ENCODE measurements around the gene SYNE1. TPM values are rescaled to one million over a fixed set of nuclear protein-coding genes. Genes with fewer than 3 reads are reported as not detected.
"Not testable (repeated sequence)": the region's sequence is repeated elsewhere in the genome, so short reads cannot be mapped to it uniquely, and the experiment has no call there.

Gene SYNE1
- total RNA-seq, 1 donor from 2014 or later: 14.2 TPM

GRCh38 chr6:152161501-152161900 lies 475.7 kb downstream of the SYNE1 start:
- no peak overlapping the region for H3K4me3 Mint-ChIP-seq (ENCODE audit: low read depth)
- H3K9me3 Mint-ChIP-seq: no peaks in the 10 kb centered on the region
- H3K27ac Mint-ChIP-seq: no peak overlapping the region
- DNase-seq (ENCODE audit: low spot score): no peak
- H3K36me3 Mint-ChIP-seq (ENCODE audit: low read depth): peaks cover 44% of the 10 kb centered on the region
- H3K27me3 Mint-ChIP-seq (ENCODE audit: low read depth): no peaks in the 10 kb centered on the region
- intact Hi-C loops (cut with micrococcal nuclease): no loop called here
- peaks cover 16% of the 10 kb centered on the region for H3K4me1 Mint-ChIP-seq (ENCODE audit: low read depth)

GRCh38 chr6:152160346-152160745 lies 476.8 kb downstream of the SYNE1 start:
- Mint-ChIP-seq H3K27ac (no peak overlapping the region), H3K36me3 (ENCODE audit: low read depth) (peaks cover 46% of the 10 kb centered on the region), H3K27me3 (ENCODE audit: low read depth) (no peaks in the 10 kb centered on the region), H3K4me1 (ENCODE audit: low read depth) (peaks cover 16% of the 10 kb centered on the region), H3K9me3 (no peaks in the 10 kb centered on the region), H3K4me3 (ENCODE audit: low read depth) (no peak overlapping the region)
- DNase-seq (ENCODE audit: low spot score): no peak
- intact Hi-C loops (cut with micrococcal nuclease): no loop called here

GRCh38 chr6:152155792-152156191 lies 481.4 kb downstream of the SYNE1 start:
- DNase-seq (ENCODE audit: low spot score): no peak
- intact Hi-C loops (cut with micrococcal nuclease): no loop called here
- peaks cover 58% of the 10 kb centered on the region for H3K36me3 Mint-ChIP-seq (ENCODE audit: low read depth)
- H3K4me3 Mint-ChIP-seq (ENCODE audit: low read depth): no peak overlapping the region
- H3K27me3 Mint-ChIP-seq (ENCODE audit: low read depth): no peaks in the 10 kb centered on the region
- H3K9me3 Mint-ChIP-seq: no peaks in the 10 kb centered on the region
- H3K27ac Mint-ChIP-seq: no peak overlapping the region
- peaks cover 4% of the 10 kb centered on the region for H3K4me1 Mint-ChIP-seq (ENCODE audit: low read depth)

GRCh38 chr6:152154559-152155356 lies 482.4 kb downstream of the SYNE1 start:
- H3K36me3 Mint-ChIP-seq (ENCODE audit: low read depth): peaks cover 61% of the 10 kb centered on the region
- H3K27ac Mint-ChIP-seq: no peak overlapping the region
- no peaks in the 10 kb centered on the region for H3K4me1 Mint-ChIP-seq (ENCODE audit: low read depth)
- H3K4me3 Mint-ChIP-seq (ENCODE audit: low read depth): no peak overlapping the region
- no peaks in the 10 kb centered on the region for H3K27me3 Mint-ChIP-seq (ENCODE audit: low read depth)
- DNase-seq (ENCODE audit: low spot score): no peak
- intact Hi-C loops (cut with micrococcal nuclease): no loop called here
- no peaks in the 10 kb centered on the region for H3K9me3 Mint-ChIP-seq

GRCh38 chr6:152151920-152152319 lies 485.2 kb downstream of the SYNE1 start:
- intact Hi-C loops (cut with micrococcal nuclease): no loop called here
- DNase-seq (ENCODE audit: low spot score): no peak
- H3K27ac Mint-ChIP-seq: no peak overlapping the region
- peaks cover 72% of the 10 kb centered on the region for H3K36me3 Mint-ChIP-seq (ENCODE audit: low read depth)
- H3K27me3 Mint-ChIP-seq (ENCODE audit: low read depth): no peaks in the 10 kb centered on the region
- H3K4me1 Mint-ChIP-seq (ENCODE audit: low read depth): peaks cover 2% of the 10 kb centered on the region
- no peak overlapping the region for H3K4me3 Mint-ChIP-seq (ENCODE audit: low read depth)
- H3K9me3 Mint-ChIP-seq: no peaks in the 10 kb centered on the region

- DNase-seq (ENCODE audit: low spot score): no peak
- H3K9me3 Mint-ChIP-seq: no peaks in the 10 kb centered on the region
- peaks cover 68% of the 10 kb centered on the region for H3K36me3 Mint-ChIP-seq (ENCODE audit: low read depth)
- intact Hi-C loops (cut with micrococcal nuclease): no loop called here
- no peak overlapping the region for H3K4me3 Mint-ChIP-seq (ENCODE audit: low read depth)
- H3K27me3 Mint-ChIP-seq (ENCODE audit: low read depth): no peaks in the 10 kb centered on the region
- H3K4me1 Mint-ChIP-seq (ENCODE audit: low read depth): peaks cover 2% of the 10 kb centered on the region
- H3K27ac Mint-ChIP-seq: no peak overlapping the region
These were observed 487.0 kb downstream of the SYNE1 start for GRCh38 chr6:152150196-152150595.

- no peaks in the 10 kb centered on the region for H3K9me3 Mint-ChIP-seq
- H3K27ac Mint-ChIP-seq: no peak overlapping the region
- peaks cover 2% of the 10 kb centered on the region for H3K4me1 Mint-ChIP-seq (ENCODE audit: low read depth)
- peaks cover 65% of the 10 kb centered on the region for H3K36me3 Mint-ChIP-seq (ENCODE audit: low read depth)
- intact Hi-C loops (cut with micrococcal nuclease): no loop called here
- DNase-seq (ENCODE audit: low spot score): no peak
- no peaks in the 10 kb centered on the region for H3K27me3 Mint-ChIP-seq (ENCODE audit: low read depth)
- no peak overlapping the region for H3K4me3 Mint-ChIP-seq (ENCODE audit: low read depth)
These were observed 488.8 kb downstream of the SYNE1 start for GRCh38 chr6:152148412-152148811.

- Mint-ChIP-seq H3K9me3 (no peaks in the 10 kb centered on the region), H3K27ac (no peak overlapping the region)
These were observed 489.9 kb downstream of the SYNE1 start for GRCh38 chr6:152147269-152147668.

GRCh38 chr6:152146385-152146784 lies 490.8 kb downstream of the SYNE1 start:
- peaks cover 48% of the 10 kb centered on the region for H3K36me3 Mint-ChIP-seq (ENCODE audit: low read depth)
- H3K4me3 Mint-ChIP-seq (ENCODE audit: low read depth): no peak overlapping the region
- no peaks in the 10 kb centered on the region for H3K27me3 Mint-ChIP-seq (ENCODE audit: low read depth)
- intact Hi-C loops (cut with micrococcal nuclease): no loop called here
- H3K4me1 Mint-ChIP-seq (ENCODE audit: low read depth): peaks cover 2% of the 10 kb centered on the region
- DNase-seq (ENCODE audit: low spot score): no peak
- no peaks in the 10 kb centered on the region for H3K9me3 Mint-ChIP-seq
- no peak overlapping the region for H3K27ac Mint-ChIP-seq

More at GRCh38 chr6:152147269-152147668, 489.9 kb downstream of the SYNE1 start:
- DNase-seq (ENCODE audit: low spot score): no peak
- Mint-ChIP-seq H3K4me1 (ENCODE audit: low read depth) (peaks cover 2% of the 10 kb centered on the region), H3K27me3 (ENCODE audit: low read depth) (no peaks in the 10 kb centered on the region), H3K4me3 (ENCODE audit: low read depth) (no peak overlapping the region), H3K36me3 (ENCODE audit: low read depth) (peaks cover 57% of the 10 kb centered on the region)
- intact Hi-C loops (cut with micrococcal nuclease): no loop called here

- no peak overlapping the region for H3K27ac Mint-ChIP-seq
- H3K27me3 Mint-ChIP-seq (ENCODE audit: low read depth): no peaks in the 10 kb centered on the region
- no peaks in the 10 kb centered on the region for H3K4me1 Mint-ChIP-seq (ENCODE audit: low read depth)
- no peak overlapping the region for H3K4me3 Mint-ChIP-seq (ENCODE audit: low read depth)
- H3K36me3 Mint-ChIP-seq (ENCODE audit: low read depth): peaks cover 42% of the 10 kb centered on the region
- H3K9me3 Mint-ChIP-seq: no peaks in the 10 kb centered on the region
- no peak for DNase-seq (ENCODE audit: low spot score)
- intact Hi-C loops (cut with micrococcal nuclease): no loop called here
These were observed 493.8 kb downstream of the SYNE1 start for GRCh38 chr6:152143359-152143758.

GRCh38 chr6:152142105-152142504 lies 495.1 kb downstream of the SYNE1 start:
- no peak overlapping the region for H3K4me3 Mint-ChIP-seq (ENCODE audit: low read depth)
- DNase-seq (ENCODE audit: low spot score): no peak
- intact Hi-C loops (cut with micrococcal nuclease): no loop called here
- H3K4me1 Mint-ChIP-seq (ENCODE audit: low read depth): no peaks in the 10 kb centered on the region
- H3K27ac Mint-ChIP-seq: no peak overlapping the region
- peaks cover 37% of the 10 kb centered on the region for H3K36me3 Mint-ChIP-seq (ENCODE audit: low read depth)
- H3K27me3 Mint-ChIP-seq (ENCODE audit: low read depth): no peaks in the 10 kb centered on the region
- H3K9me3 Mint-ChIP-seq: no peaks in the 10 kb centered on the region

GRCh38 chr6:152138344-152138743 lies 498.8 kb downstream of the SYNE1 start:
- H3K27ac Mint-ChIP-seq; intact Hi-C loops (cut with micrococcal nuclease); DNase-seq (ENCODE audit: low spot score); H3K27me3 Mint-ChIP-seq (ENCODE audit: low read depth); H3K9me3 Mint-ChIP-seq; H3K4me3 Mint-ChIP-seq (ENCODE audit: low read depth); H3K4me1 Mint-ChIP-seq (ENCODE audit: low read depth): not testable (repeated sequence)
- H3K36me3 Mint-ChIP-seq (ENCODE audit: low read depth): peaks cover 41% of the 10 kb centered on the region

- H3K9me3 Mint-ChIP-seq: no peaks in the 10 kb centered on the region
- peaks cover 57% of the 10 kb centered on the region for H3K36me3 Mint-ChIP-seq (ENCODE audit: low read depth)
- no peak overlapping the region for H3K4me3 Mint-ChIP-seq (ENCODE audit: low read depth)
- H3K4me1 Mint-ChIP-seq (ENCODE audit: low read depth): no peaks in the 10 kb centered on the region
- H3K27ac Mint-ChIP-seq: no peak overlapping the region
- no peak for DNase-seq (ENCODE audit: low spot score)
- intact Hi-C loops (cut with micrococcal nuclease): no loop called here
- H3K27me3 Mint-ChIP-seq (ENCODE audit: low read depth): no peaks in the 10 kb centered on the region
These were observed 500.7 kb downstream of the SYNE1 start for GRCh38 chr6:152136449-152136825.

All from activated T-helper 2 cell treated with anti-CD3 and anti-CD28 coated beads, Interferon-gamma antibody, Interleukin-2, Interleukin-4, amounts not matched to agents 10 μg/mL and 5 μg/mL and 100 μg/mL, durations not matched to agents 14 hours and 24 hours and 36 hours (primary cell).